Measurements from ENCODE around the gene NANOG. TPM values are rescaled to one million over a fixed set of nuclear protein-coding genes. Genes with fewer than 3 reads are reported as not detected.

The NANOG gene
- total RNA-seq = not detected in 2 replicates

DNA sequence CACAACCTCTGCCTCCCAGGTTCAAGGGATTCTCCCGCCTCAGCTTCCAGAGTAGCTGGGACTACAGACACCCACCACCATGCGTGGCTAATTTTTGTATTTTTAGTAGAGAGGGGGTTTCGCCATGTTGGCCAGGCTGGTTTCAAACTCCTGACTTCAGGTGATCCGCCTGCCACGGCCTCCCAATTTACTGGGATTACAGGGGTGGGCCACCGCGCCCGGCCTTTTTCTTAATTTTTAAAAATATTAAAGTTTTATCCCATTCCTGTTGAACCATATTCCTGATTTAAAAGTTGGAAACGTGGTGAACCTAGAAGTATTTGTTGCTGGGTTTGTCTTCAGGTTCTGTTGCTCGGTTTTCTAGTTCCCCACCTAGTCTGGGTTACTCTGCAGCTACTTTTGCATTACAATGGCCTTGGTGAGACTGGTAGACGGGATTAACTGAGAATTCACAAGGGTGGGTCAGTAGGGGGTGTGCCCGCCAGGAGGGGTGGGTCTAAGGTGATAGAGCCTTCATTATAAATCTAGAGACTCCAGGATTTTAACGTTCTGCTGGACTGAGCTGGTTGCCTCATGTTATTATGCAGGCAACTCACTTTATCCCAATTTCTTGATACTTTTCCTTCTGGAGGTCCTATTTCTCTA lies at the start of gene NANOG:
NANOG (plus strand) TSS at position 519 of the 645 bp plus-strand sequence. CDS start 213 bp downstream, outside the sequence.

DNA sequence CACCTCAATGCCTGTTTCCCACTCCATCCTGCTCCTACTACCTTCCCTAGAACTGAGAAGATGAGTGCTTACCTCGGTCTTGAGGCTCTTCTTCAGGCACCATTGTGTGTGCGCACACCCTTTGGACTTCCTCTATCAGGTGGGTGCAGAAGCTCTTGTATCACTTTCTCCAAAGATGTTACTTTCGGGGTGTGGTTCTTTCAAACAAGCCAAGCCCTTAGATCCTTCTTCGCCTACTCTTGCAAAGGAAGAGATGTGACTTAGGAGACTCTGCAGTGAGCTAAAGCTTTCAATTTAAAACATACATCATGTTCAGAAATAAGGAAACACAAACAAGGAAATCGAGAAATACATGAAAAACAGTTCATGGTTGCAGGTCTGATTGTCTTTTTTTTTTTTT lies 42.0 kb upstream of the NANOG start, which contains the start of gene CLEC4C:
CLEC4C (minus strand) TSS at position 130 of the 400 bp plus-strand sequence; CDS start at position 103, 27 bp downstream.

Other genes with a start within 250 kb of the NANOG start
- not detected in 2 replicates for gene APOBEC1, start 123.5 kb upstream of the NANOG start, total RNA-seq
- not detected in 2 replicates for gene GDF3, start 93.6 kb upstream of the NANOG start, total RNA-seq
- gene DPPA3, start 78.0 kb upstream of the NANOG start, total RNA-seq = not detected in 2 replicates
- not detected in 2 replicates for gene CLEC4C, start 42.0 kb upstream of the NANOG start, total RNA-seq
- gene NANOGNB, start 24.2 kb upstream of the NANOG start, total RNA-seq = not detected in 2 replicates
- gene SLC2A14, start 83.5 kb downstream of the NANOG start, total RNA-seq = 0.31 TPM in 1 of 2 replicates, not detected in the other
- gene SLC2A3, start 146.8 kb downstream of the NANOG start, total RNA-seq = 36.7 and 47.7 TPM in 2 replicates
- gene FOXJ2, start 243.3 kb downstream of the NANOG start, total RNA-seq = 4.4 and 6.7 TPM in 2 replicates